SK-N-SH (cell line): ENCODE measurements around the gene GPATCH2L. TPM values are rescaled to one million over a fixed set of nuclear protein-coding genes. Genes with fewer than 3 reads are reported as not detected.

ENCODE experiments used
- CTCF ChIA-PET: fragments of 300-600, 350-600 bp; formaldehyde crosslinking; extraction: SDS; loops from one replicate; lab custom pipeline; 2021; lab: Yijun Ruan, JAX
- POLR2A ChIA-PET: fragments of 350-600 bp; sonication (Branson Sonifier 250); formaldehyde crosslinking; extraction: SDS; loops from one replicate; lab custom pipeline; 2020; ENCODE audit warnings: antibody characterized with exemption, inconsistent platforms; lab: Yijun Ruan, JAX
- DNase-seq: peaks from one replicate; pipeline ENCODE4 v3.0.0; 2012
- H2AFZ ChIP-seq: fragments of 200-600 bp; sonication (generic); 2 replicates; pipeline ENCODE4 v1.8.1; 2016; ENCODE audit warnings: antibody characterized with exemption, mild to moderate bottlenecking, low read depth
- H3F3A ChIP-seq: fragments of 200-600 bp; sonication (generic); replicated peaks from 2 replicates; pipeline ENCODE3; 2016; ENCODE audit warnings: antibody characterized with exemption, mild to moderate bottlenecking; ENCODE audit not compliant: insufficient read depth
- H3K27ac ChIP-seq, 2 experiments: fragments of 200-500 bp in 1 of 2; fragments of 200-600 bp in 1 of 2; sonication (Bioruptor generic) in 1 of 2; sonication (generic), shearing (Covaris generic) in 1 of 2; 2 replicates each; pipeline versions ENCODE4 v1.5.1 to v1.6.1; 2014 to 2016; ENCODE audit warnings: low read depth in 2 of 2, inconsistent platforms in 1 of 2, low read length in 1 of 2, mild to moderate bottlenecking in 1 of 2, mixed read lengths in 1 of 2
- H3K27me3 ChIP-seq: fragments of 200-600 bp; sonication (generic), shearing (Covaris generic); 2 replicates; pipeline ENCODE4 v1.6.1; 2016; ENCODE audit warnings: mixed run types; ENCODE audit not compliant: insufficient read depth
- H3K36me3 ChIP-seq, 2 experiments: fragments of 200-500 bp in 1 of 2; fragments of 200-600 bp in 1 of 2; sonication (Bioruptor generic) in 1 of 2; sonication (generic) in 1 of 2; replicated peaks in 1 of 2; 2 replicates each; pipeline versions ENCODE3 to v1.5.1; 2014 to 2016; ENCODE audit warnings: low read length in 1 of 2, mild to moderate bottlenecking in 1 of 2; ENCODE audit not compliant: insufficient read depth in 2 of 2, control insufficient read depth in 1 of 2
- H3K4me1 ChIP-seq, 2 experiments: fragments of 200-500 bp in 1 of 2; fragments of 200-600 bp in 1 of 2; sonication (Bioruptor generic) in 1 of 2; sonication (generic), shearing (Covaris generic) in 1 of 2; 2 replicates each; pipeline versions ENCODE4 v1.5.1 to v1.6.1; 2014 to 2016; ENCODE audit warnings: low read depth in 1 of 2, low read length in 1 of 2, mixed run types in 1 of 2; ENCODE audit not compliant: insufficient read depth in 2 of 2, control insufficient read depth in 1 of 2
- H3K4me2 ChIP-seq: fragments of 200-600 bp; sonication (generic), shearing (Covaris generic); 2 replicates; pipeline ENCODE4 v1.6.1; 2017; ENCODE audit warnings: mixed run types
- H3K4me3 ChIP-seq, 2 experiments: fragments of 200-500 bp in 1 of 2; fragments of 200-600 bp in 1 of 2; sonication (Bioruptor generic) in 1 of 2; sonication (generic), shearing (Covaris generic) in 1 of 2; 2 replicates each; pipeline versions ENCODE4 v1.5.1 to v1.8.1; 2014 to 2016; ENCODE audit warnings: low read depth in 2 of 2, inconsistent platforms in 1 of 2, low read length in 1 of 2, mild to moderate bottlenecking in 1 of 2, mixed read lengths in 1 of 2, moderate library complexity in 1 of 2
- H3K79me2 ChIP-seq: fragments of 200-600 bp; sonication (generic); 2 replicates; pipeline ENCODE4 v1.8.1; 2017; ENCODE audit warnings: mild to moderate bottlenecking; ENCODE audit not compliant: insufficient read depth
- H3K9ac ChIP-seq: fragments of 200-600 bp; sonication (generic); 2 replicates; pipeline ENCODE4 v1.6.1; 2017; ENCODE audit warnings: mixed run types
- H3K9me2 ChIP-seq: fragments of 200-600 bp; sonication (generic); 2 replicates; pipeline ENCODE4 v1.6.1; 2017; ENCODE audit warnings: mixed run types
- H3K9me3 ChIP-seq: fragments of 200-600 bp; sonication (generic); 2 replicates; pipeline ENCODE4 v1.6.1; 2017; ENCODE audit warnings: mixed run types, mild to moderate bottlenecking, moderate library complexity
- H4K20me1 ChIP-seq: fragments of 200-600 bp; sonication (generic); 2 replicates; pipeline ENCODE4 v1.6.1; 2017; ENCODE audit warnings: mild to moderate bottlenecking, mixed run types; ENCODE audit not compliant: insufficient read depth
- CTCF ChIP-seq: fragments of 200-600 bp; sonication (generic); IDR thresholded peaks from 2 replicates; pipeline ENCODE4 v1.6.1; 2017; ENCODE audit warnings: antibody characterized with exemption, mild to moderate bottlenecking, moderate library complexity
- EP300 ChIP-seq, 2 experiments: IDR thresholded peaks; 2 replicates each; pipeline versions ENCODE4 v1.4.0 to v1.6.1; 2012; ENCODE audit warnings: borderline replicate concordance in 1 of 2, low read depth in 1 of 2, low read length in 1 of 2
- FOSL2 ChIP-seq: IDR thresholded peaks from 2 replicates; pipeline ENCODE4 v1.4.0; 2012; ENCODE audit warnings: low read depth, mild to moderate bottlenecking, moderate library complexity, borderline replicate concordance
- FOXJ3 ChIP-seq: sonication (generic); formaldehyde crosslinking; IDR thresholded peaks from 2 replicates; pipeline ENCODE4 v1.5.1; 2020; ENCODE audit warnings: mild to moderate bottlenecking, missing genetic modification reagents
- FOXM1 ChIP-seq: IDR thresholded peaks from 2 replicates; pipeline ENCODE4 v1.4.0; 2012; ENCODE audit warnings: low read depth, mild to moderate bottlenecking
- GATA2 ChIP-seq: sonication (generic); formaldehyde crosslinking; IDR thresholded peaks from 2 replicates; pipeline ENCODE4 v1.5.0; 2020; ENCODE audit warnings: mild to moderate bottlenecking, missing genetic modification reagents
- JUND ChIP-seq: IDR thresholded peaks from 2 replicates; pipeline ENCODE4 v1.4.0; 2012
- MEF2A ChIP-seq: IDR thresholded peaks from 2 replicates; pipeline ENCODE4 v1.4.0; 2012; ENCODE audit warnings: low read depth, borderline replicate concordance
- NFIC ChIP-seq: IDR thresholded peaks from 2 replicates; pipeline ENCODE4 v1.4.0; 2012; ENCODE audit warnings: borderline replicate concordance
- NRF1 ChIP-seq: IDR thresholded peaks from 2 replicates; pipeline ENCODE4 v1.6.1; 2012; ENCODE audit warnings: low read depth, mild to moderate bottlenecking, low read length
- RCOR1 ChIP-seq: fragments of 150-350 bp; IDR thresholded peaks from 2 replicates; pipeline ENCODE4 v1.6.1; 2017; ENCODE audit warnings: antibody characterized with exemption, low read length
- RFX5 ChIP-seq: IDR thresholded peaks from 2 replicates; pipeline ENCODE4 v1.6.1; 2012; ENCODE audit warnings: mild to moderate bottlenecking, improper control_type of control experiment, low read length
- RXRA ChIP-seq: IDR thresholded peaks from 2 replicates; pipeline ENCODE4 v1.4.0; 2012; ENCODE audit warnings: low read depth, mild to moderate bottlenecking, borderline replicate concordance
- SMC3 ChIP-seq: IDR thresholded peaks from 2 replicates; pipeline ENCODE4 v1.6.1; 2012; ENCODE audit warnings: low read depth, low read length, improper control_type of control experiment
- TCF12 ChIP-seq: IDR thresholded peaks from 2 replicates; pipeline ENCODE4 v1.4.0; 2012
- TEAD4 ChIP-seq: IDR thresholded peaks from 2 replicates; pipeline ENCODE4 v1.4.0; 2012; ENCODE audit warnings: mild to moderate bottlenecking, borderline replicate concordance; ENCODE audit not compliant: insufficient read depth
- WGBS: methylation state at CpG from one replicate; pipeline ENCODE4 v1.1.6; 2017; ENCODE audit warnings: low lambda C conversion rate; 5-methylcytosine and 5-hydroxymethylcytosine counted together
- polyA plus RNA-seq, 3 experiments: library from polyadenylated mRNA; depleted of rRNA; stranded (reverse); fragments of >200 nt; gene quantifications; 2 replicates each; pipeline ENCODE4 v1.2.3, GENCODE V29; 2012
- TF ChIP-seq, protein P1 (sequence below): IDR thresholded peaks from 2 replicates; pipeline ENCODE4 v1.4.0; 2012; ENCODE audit warnings: low read depth
- TF ChIP-seq, protein P2 (sequence below): fragments of 150-350 bp; IDR thresholded peaks from 2 replicates; pipeline ENCODE4 v1.6.1; 2017; ENCODE audit warnings: antibody characterized with exemption, low read length, low read depth, borderline replicate concordance

GPATCH2L gene
- polyA plus RNA-seq, 1 of the 3 experiments (the other 2 are of a cell fraction), result 17.7 TPM

DNA sequence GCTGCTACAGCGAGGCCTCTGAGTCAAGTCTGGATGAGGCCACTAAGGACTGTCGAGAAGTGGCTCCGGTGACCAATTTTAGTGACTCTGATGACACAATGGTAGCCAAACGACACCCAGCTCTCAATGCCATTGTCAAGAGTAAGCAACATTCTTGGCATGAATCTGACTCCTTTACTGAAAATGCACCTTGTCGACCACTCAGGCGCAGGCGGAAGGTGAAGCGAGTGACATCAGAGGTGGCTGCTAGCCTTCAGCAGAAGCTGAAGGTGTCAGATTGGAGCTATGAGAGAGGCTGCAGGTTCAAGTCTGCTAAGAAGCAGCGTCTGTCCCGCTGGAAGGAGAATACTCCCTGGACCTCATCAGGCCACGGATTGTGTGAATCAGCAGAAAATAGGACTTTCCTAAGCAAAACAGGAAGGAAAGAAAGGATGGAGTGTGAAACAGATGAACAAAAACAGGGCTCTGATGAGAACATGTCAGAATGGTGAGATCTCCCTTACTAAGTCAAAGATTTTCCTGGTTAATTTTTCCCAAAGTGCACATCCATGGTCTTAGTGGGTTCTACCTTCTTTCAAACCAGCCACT lies 2.9 kb downstream of the GPATCH2L start:
- Histone ChIP-seq H3K27me3 (no peaks in the 10 kb centered on the region), H3K36me3 (peaks cover 45 to 51% of the 10 kb centered on the region in 2 experiments), H2AFZ (no peak overlapping the region), H3K4me2 (peak overlapping the region; percentile 77), H4K20me1 (peaks cover 72% of the 10 kb centered on the region), H3K9ac (no peak overlapping the region), H3K9me2 (no peaks in the 10 kb centered on the region), H3K4me3 (no peak overlapping the region), H3K4me1 (peaks cover 17 to 26% of the 10 kb centered on the region in 2 experiments), H3K27ac (no peak overlapping the region), H3K79me2 (peaks cover 75% of the 10 kb centered on the region), H3K9me3 (no peaks in the 10 kb centered on the region), H3F3A (no peaks in the 10 kb centered on the region)
- TF ChIP-seq FOXM1 (no peak), FOSL2 (no peak), JUND (no peak), SMC3 (no peak), TCF12 (no peak), CTCF (no peak), FOXJ3 (CRISPR knock-in tag) (no peak), EP300 (IDR thresholded peaks at IDR 0.05; ENCODE audit: borderline replicate concordance in 1 of 2, low read depth in 1 of 2, low read length in 1 of 2) (no peak), RCOR1 (no peak), NRF1 (no peak), MEF2A (no peak), RFX5 (no peak), NFIC (no peak), TEAD4 (no peak), RXRA (no peak), GATA2 (CRISPR knock-in tag) (no peak)
- TF ChIP-seq, protein P1, sequence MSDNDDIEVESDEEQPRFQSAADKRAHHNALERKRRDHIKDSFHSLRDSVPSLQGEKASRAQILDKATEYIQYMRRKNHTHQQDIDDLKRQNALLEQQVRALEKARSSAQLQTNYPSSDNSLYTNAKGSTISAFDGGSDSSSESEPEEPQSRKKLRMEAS, result no peak
- TF ChIP-seq, protein P2, sequence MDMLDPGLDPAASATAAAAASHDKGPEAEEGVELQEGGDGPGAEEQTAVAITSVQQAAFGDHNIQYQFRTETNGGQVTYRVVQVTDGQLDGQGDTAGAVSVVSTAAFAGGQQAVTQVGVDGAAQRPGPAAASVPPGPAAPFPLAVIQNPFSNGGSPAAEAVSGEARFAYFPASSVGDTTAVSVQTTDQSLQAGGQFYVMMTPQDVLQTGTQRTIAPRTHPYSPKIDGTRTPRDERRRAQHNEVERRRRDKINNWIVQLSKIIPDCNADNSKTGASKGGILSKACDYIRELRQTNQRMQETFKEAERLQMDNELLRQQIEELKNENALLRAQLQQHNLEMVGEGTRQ, result no peak
- no peak for DNase-seq
- CTCF ChIA-PET, result interaction anchor here (0.6 kb wide), 1 partner anchor 351 kb away, joined by 3 read pairs; no protein-coding TSS in a partner anchor
- POLR2A ChIA-PET, result no interaction called here
- WGBS, result 88% methylated on average over 11 of the region's 11 CpGs
